NCI-H2107 treated with DMSO at 0.1 percent for 48 hours (cell line): ENCODE data around the gene SENP2.
"Not testable (repeated sequence)": the region's sequence is repeated elsewhere in the genome, so short reads cannot be mapped to it uniquely, and the experiment has no call there.

Experiments used
- DNase-seq: peaks from one replicate; lab custom pipeline; 2025; ENCODE audit not compliant: unreplicated experiment; lab: John Stamatoyannopoulos, UW

SENP2 gene

GRCh38 chr3:185646382-185647133 is 60.5 kb downstream of the SENP2 start:
- peak; percentile 95 for DNase-seq

- DNase-seq, result no peak
Measured at GRCh38 chr3:185647134-185647879, 61.2 kb downstream of the SENP2 start.

- no peak for DNase-seq
Measured at GRCh38 chr3:185647880-185648210, 61.8 kb downstream of the SENP2 start.

GRCh38 chr3:185648396-185648795 is 62.3 kb downstream of the SENP2 start:
- DNase-seq, result no peak

- DNase-seq, result no peak
Measured at GRCh38 chr3:185649414-185649813, 63.3 kb downstream of the SENP2 start.

GRCh38 chr3:185651971-185652370 is 65.9 kb downstream of the SENP2 start:
- no peak for DNase-seq

- DNase-seq, result no peak
Measured at GRCh38 chr3:185653949-185654757, 68.1 kb downstream of the SENP2 start.

- DNase-seq, result no peak
Measured at GRCh38 chr3:185654758-185655145, 68.7 kb downstream of the SENP2 start.

GRCh38 chr3:185655426-185656320 is 69.6 kb downstream of the SENP2 start:
- DNase-seq, result no peak

- DNase-seq, result no peak
Measured at GRCh38 chr3:185656321-185656840, 70.3 kb downstream of the SENP2 start.

GRCh38 chr3:185657211-185657610 is 71.1 kb downstream of the SENP2 start:
- no peak for DNase-seq

- DNase-seq, result no peak
Measured at GRCh38 chr3:185657691-185658503, 71.8 kb downstream of the SENP2 start.

GRCh38 chr3:185658504-185658912 is 72.4 kb downstream of the SENP2 start:
- DNase-seq, result no peak

GRCh38 chr3:185658943-185659342 is 72.8 kb downstream of the SENP2 start:
- no peak for DNase-seq

- DNase-seq, result peak; percentile 96
Measured at GRCh38 chr3:185659942-185660921, 74.1 kb downstream of the SENP2 start.

GRCh38 chr3:185661296-185661695 is 75.2 kb downstream of the SENP2 start:
- not testable (repeated sequence) for DNase-seq

GRCh38 chr3:185661772-185662171 is 75.7 kb downstream of the SENP2 start:
- DNase-seq, result no peak

- DNase-seq, result no peak
Measured at GRCh38 chr3:185663929-185664328, 77.8 kb downstream of the SENP2 start.
